NCI-H748 (cell line): Measurements from ENCODE around the gene BUD31.

Experiments
- DNase-seq: peaks from one replicate; lab custom pipeline; 2025; ENCODE audit not compliant: unreplicated experiment; lab: John Stamatoyannopoulos, UW

Gene BUD31

DNA sequence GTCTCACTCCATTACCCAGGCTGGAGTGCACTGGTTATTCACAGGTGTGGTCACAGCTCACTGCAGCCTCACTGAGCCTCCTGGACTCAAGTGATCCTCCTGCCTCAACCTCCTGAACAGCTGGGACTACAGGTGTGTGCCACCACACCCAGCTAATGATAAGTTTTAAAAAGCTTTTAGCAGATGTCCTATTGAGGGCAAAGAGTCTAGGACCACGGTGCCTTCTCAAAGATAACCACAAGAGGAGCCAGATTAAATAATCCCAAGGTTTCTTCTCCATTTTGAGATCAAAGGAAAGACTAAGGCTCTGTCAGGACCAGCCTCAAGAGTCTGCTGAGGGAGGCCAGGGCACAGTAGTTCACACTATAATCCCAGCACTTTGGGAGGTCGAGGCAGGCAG is 52.5 kb downstream of the BUD31 start:
- DNase-seq, result no peak

- DNase-seq, result no peak
Observed at GRCh38 chr7:99465421-99465768, 56.6 kb downstream of the BUD31 start.

GRCh38 chr7:99468336-99468918 is 59.7 kb downstream of the BUD31 start:
- DNase-seq, result no peak
